Skeletal muscle satellite cell (primary cell): ENCODE results near the gene CAMTA1.

Experiments
- H3K27me3 ChIP-seq: 2 replicates; pipeline ENCODE4 v1.7.0; 2013; ENCODE audit warnings: low read length; ENCODE audit not compliant: control insufficient read depth, insufficient read depth
- H3K36me3 ChIP-seq: 2 replicates; pipeline ENCODE4 v1.7.0; 2013; ENCODE audit warnings: mild to moderate bottlenecking, control low read depth, low read length; ENCODE audit not compliant: insufficient read depth
- H3K4me1 ChIP-seq: 2 replicates; pipeline ENCODE4 v1.7.0; 2013; ENCODE audit warnings: low read length; ENCODE audit not compliant: control insufficient read depth, insufficient read depth
- H3K4me2 ChIP-seq: 2 replicates; pipeline ENCODE4 v1.7.0; 2013; ENCODE audit warnings: mild to moderate bottlenecking, low read length
- H3K4me3 ChIP-seq: 2 replicates; pipeline ENCODE4 v1.7.0; 2013; ENCODE audit warnings: low read length
- H3K9ac ChIP-seq: 2 replicates; pipeline ENCODE4 v1.7.0; 2013; ENCODE audit warnings: mild to moderate bottlenecking, low read depth, low read length, moderate library complexity
- H3K9me3 ChIP-seq: replicated peaks from 2 replicates; pipeline ENCODE4 v1.7.0; 2013; ENCODE audit warnings: mild to moderate bottlenecking, control low read depth, low read length

The CAMTA1 gene

DNA sequence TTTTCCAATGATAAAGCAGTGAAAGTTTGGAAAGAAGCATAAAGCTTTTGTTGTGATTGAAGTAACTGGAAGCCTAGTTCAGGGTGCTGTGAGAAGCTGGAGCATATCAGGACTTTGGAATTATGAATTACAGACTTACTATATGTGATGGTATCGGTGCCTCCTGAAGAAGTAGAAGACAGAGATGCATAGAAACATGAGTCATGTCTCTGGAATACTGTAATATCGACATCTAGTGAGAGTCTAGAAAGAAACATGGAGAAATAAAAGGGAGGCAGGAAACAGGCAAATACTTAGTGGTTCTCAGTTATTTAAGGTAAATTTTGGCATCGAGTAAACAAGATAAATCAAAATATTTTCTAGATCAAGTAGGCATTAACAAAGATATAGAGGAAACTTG is 103.0 kb downstream of the CAMTA1 start:
- Histone ChIP-seq H3K4me3 (no peak overlapping the region), H3K27me3 (no peaks in the 10 kb centered on the region), H3K9ac (no peak overlapping the region), H3K4me1 (peaks cover 8% of the 10 kb centered on the region), H3K9me3 (no peaks in the 10 kb centered on the region), H3K4me2 (no peak overlapping the region), H3K36me3 (no peaks in the 10 kb centered on the region)

DNA sequence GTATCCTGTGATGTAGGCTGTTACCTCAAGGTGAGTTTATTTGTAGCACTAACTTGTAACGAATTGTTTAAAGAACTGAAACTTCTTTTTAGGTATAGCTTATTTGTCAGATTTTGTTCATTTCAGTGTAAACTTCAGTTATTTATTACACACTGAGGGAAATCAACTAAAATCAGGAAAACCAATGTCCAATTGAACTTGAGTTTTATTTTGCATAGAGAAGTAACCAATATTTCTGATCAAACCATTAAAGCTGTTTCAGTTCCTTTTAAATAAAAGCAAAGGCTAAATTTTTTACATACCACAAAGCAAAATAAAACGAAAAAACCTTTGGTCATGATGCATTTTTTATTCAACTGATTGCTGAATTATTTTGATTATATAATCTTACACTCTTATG is 103.6 kb downstream of the CAMTA1 start:
- Histone ChIP-seq H3K27me3 (no peaks in the 10 kb centered on the region), H3K4me3 (no peak overlapping the region), H3K4me1 (peaks cover 8% of the 10 kb centered on the region), H3K9me3 (no peaks in the 10 kb centered on the region), H3K36me3 (no peaks in the 10 kb centered on the region), H3K4me2 (no peak overlapping the region), H3K9ac (no peak overlapping the region)

DNA sequence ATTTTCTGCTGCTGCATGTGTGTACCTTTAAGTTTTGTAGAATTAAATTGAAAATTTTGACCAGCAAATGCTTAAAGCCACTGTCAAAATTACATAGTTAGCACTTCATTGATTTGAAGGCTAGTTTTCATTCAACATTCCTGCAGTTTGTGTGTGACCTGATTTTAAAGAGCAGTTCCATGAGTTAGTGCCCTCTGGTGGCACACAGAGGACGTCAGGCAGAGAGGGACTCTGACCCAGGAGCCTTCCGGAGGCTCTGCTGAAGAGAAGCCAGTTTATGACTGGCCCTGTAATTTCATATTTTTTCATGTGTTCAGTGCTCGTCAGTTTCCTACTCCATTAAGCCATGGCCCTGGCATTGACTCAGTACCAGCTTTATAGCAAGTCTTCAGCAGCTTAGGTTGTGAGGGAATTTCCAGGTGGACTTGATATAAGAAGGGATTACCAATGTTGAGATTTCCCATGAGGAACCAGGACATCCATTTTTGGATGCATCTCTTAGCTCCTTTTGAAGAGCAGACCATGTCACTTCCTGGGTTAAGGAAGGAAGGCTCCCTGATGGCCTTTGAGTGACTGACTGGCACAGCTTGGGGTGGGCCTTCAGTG is 104.7 kb downstream of the CAMTA1 start:
- H3K9me3 ChIP-seq, result no peaks in the 10 kb centered on the region
- no peak overlapping the region for H3K9ac ChIP-seq
- no peaks in the 10 kb centered on the region for H3K27me3 ChIP-seq
- peaks cover 8% of the 10 kb centered on the region for H3K4me1 ChIP-seq
- no peaks in the 10 kb centered on the region for H3K36me3 ChIP-seq
- no peak overlapping the region for H3K4me2 ChIP-seq
- no peak overlapping the region for H3K4me3 ChIP-seq

DNA sequence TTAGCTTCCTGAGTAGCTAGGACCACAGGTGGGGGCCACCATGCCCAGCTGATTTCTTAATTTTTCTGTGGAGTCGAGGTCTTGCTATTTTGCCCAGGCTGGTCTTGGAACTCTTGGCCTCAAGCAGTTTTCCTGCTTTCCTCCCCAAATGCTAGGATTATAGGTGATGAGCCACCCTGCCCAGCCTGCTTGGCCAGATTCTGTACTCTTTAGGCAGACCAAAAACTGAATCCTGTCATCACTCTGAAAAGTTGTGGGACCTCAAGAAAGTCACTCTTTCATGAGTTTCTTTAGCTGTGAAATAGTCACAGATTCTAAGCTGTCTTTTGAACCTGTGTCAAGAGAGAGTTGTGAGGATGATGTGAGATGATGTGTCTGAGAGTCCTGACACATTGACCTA is 105.4 kb downstream of the CAMTA1 start:
- no peaks in the 10 kb centered on the region for H3K36me3 ChIP-seq
- no peak overlapping the region for H3K4me2 ChIP-seq
- H3K27me3 ChIP-seq, result no peaks in the 10 kb centered on the region
- peaks cover 8% of the 10 kb centered on the region for H3K4me1 ChIP-seq
- no peak overlapping the region for H3K9ac ChIP-seq
- no peak overlapping the region for H3K4me3 ChIP-seq
- H3K9me3 ChIP-seq, result no peaks in the 10 kb centered on the region

DNA sequence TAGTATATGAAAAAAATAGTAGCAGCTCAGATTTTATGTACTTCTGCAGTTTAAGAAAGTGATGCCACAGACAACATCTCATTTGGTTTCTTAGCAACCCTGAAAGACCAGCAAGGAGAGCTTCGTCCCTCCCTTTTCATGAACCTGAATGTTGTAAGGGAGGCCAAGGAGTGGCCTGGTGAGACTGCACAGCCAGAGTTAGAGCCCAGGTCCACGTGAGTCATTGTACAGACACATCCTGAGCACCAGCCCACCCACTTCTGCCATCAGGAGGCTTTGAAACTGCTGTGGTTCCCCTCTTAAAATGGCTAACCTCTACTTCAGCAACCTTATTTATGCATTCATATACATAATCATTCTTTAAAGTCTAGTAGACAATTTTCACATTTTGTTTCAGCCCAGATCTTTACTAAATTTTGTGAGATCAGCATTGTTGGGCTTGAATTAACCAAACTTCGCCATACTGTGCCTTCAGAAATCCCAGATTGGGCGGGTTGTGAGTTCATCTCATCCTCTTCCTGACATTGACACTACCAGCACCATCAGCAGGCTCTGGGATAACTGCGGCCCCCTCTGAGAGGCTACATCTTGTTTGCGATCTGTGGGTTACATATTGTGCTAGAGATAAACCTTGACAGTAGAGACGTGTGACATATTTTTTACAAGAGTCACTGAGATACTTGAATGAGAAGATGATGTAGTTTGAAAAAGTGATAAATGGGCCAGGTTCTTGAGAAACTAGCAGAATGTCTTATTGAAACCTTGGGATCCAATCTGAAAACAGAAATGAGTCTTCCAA is 106.7 kb downstream of the CAMTA1 start:
- no peak overlapping the region for H3K4me3 ChIP-seq
- peaks cover 8% of the 10 kb centered on the region for H3K4me1 ChIP-seq
- H3K4me2 ChIP-seq, result no peak overlapping the region
- no peaks in the 10 kb centered on the region for H3K9me3 ChIP-seq
- no peaks in the 10 kb centered on the region for H3K36me3 ChIP-seq
- no peaks in the 10 kb centered on the region for H3K27me3 ChIP-seq
- no peak overlapping the region for H3K9ac ChIP-seq

GRCh38 chr1:6893388-6893787 is 108.1 kb downstream of the CAMTA1 start:
- Histone ChIP-seq H3K9me3 (no peaks in the 10 kb centered on the region), H3K27me3 (no peaks in the 10 kb centered on the region), H3K4me3 (no peak overlapping the region), H3K36me3 (no peaks in the 10 kb centered on the region), H3K9ac (no peak overlapping the region), H3K4me1 (peaks cover 8% of the 10 kb centered on the region), H3K4me2 (no peak overlapping the region)

DNA sequence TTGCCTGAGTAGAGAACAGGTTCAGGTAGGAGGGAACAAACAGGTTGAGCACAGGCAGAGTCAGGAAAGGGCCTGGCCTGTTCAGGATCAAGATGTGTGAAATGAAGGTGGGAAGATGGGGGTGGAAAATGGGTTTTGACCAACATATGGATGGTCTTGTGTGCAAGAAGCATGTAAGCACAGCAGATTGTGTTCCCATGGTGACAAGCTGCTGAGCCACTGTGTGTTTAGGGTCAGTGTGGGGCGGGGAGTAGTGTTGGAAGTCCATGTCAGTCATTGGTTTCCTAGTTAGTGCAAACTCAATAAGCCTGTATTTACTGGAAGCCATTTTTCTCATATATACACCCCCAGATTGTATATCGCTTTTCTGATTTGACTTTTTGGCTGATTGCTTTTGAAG is 111.9 kb downstream of the CAMTA1 start:
- no peak overlapping the region for H3K4me2 ChIP-seq
- no peaks in the 10 kb centered on the region for H3K27me3 ChIP-seq
- no peak overlapping the region for H3K9ac ChIP-seq
- no peaks in the 10 kb centered on the region for H3K36me3 ChIP-seq
- H3K4me1 ChIP-seq, result peaks cover under 1% of the 10 kb centered on the region
- H3K4me3 ChIP-seq, result no peak overlapping the region
- H3K9me3 ChIP-seq, result no peaks in the 10 kb centered on the region

- Histone ChIP-seq H3K36me3 (no peaks in the 10 kb centered on the region), H3K4me2 (no peak overlapping the region), H3K4me3 (no peak overlapping the region)
These were observed 113.8 kb downstream of the CAMTA1 start for GRCh38 chr1:6898974-6899539.

DNA sequence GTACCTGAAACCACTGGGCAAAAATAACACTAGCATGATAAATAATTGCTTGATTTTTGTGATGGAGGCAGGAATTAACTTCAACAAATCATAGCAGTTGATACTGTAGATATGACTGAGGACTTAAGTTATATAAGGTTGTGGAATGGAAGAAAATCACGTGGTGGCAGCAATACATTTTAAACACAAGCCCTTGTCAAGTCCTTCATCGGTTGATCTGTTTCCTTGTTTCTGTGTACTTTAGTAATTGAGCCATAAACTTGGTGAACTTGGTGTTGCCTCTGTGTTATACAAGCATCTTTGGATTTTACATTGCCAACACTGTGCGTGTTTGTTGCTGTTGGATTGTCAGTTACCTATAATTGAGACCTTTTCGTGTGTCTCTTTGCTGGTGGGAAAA is 114.4 kb downstream of the CAMTA1 start:
- no peak overlapping the region for H3K4me2 ChIP-seq
- no peaks in the 10 kb centered on the region for H3K27me3 ChIP-seq
- no peak overlapping the region for H3K9ac ChIP-seq
- no peak overlapping the region for H3K4me3 ChIP-seq
- H3K4me1 ChIP-seq, result no peaks in the 10 kb centered on the region
- H3K36me3 ChIP-seq, result no peaks in the 10 kb centered on the region
- H3K9me3 ChIP-seq, result no peaks in the 10 kb centered on the region

More at GRCh38 chr1:6898974-6899539, 113.8 kb downstream of the CAMTA1 start:
- Histone ChIP-seq H3K4me1 (no peaks in the 10 kb centered on the region), H3K9me3 (no peaks in the 10 kb centered on the region), H3K9ac (no peak overlapping the region), H3K27me3 (no peaks in the 10 kb centered on the region)

DNA sequence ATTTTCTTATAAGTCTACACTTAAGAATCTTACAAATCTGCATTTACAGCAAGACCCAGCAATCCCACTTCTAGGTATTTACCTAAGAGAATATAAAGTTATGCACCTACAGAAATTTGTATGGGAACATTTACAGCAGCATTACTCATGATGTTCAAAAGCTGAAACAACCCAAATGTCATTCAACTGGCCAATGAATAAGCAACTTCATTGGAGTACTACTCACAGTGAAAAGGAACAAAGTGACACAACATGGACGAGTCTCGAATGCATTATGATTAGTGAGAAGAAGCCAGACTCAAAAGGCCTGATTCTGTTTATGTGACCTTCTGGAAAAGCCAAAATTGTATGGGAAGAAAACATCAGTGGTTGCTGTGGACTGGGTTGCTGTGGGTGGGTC is 116.9 kb downstream of the CAMTA1 start:
- Histone ChIP-seq H3K4me1 (no peaks in the 10 kb centered on the region), H3K4me2 (no peak overlapping the region), H3K27me3 (no peaks in the 10 kb centered on the region), H3K36me3 (no peaks in the 10 kb centered on the region), H3K9me3 (no peaks in the 10 kb centered on the region), H3K4me3 (no peak overlapping the region), H3K9ac (no peak overlapping the region)

DNA sequence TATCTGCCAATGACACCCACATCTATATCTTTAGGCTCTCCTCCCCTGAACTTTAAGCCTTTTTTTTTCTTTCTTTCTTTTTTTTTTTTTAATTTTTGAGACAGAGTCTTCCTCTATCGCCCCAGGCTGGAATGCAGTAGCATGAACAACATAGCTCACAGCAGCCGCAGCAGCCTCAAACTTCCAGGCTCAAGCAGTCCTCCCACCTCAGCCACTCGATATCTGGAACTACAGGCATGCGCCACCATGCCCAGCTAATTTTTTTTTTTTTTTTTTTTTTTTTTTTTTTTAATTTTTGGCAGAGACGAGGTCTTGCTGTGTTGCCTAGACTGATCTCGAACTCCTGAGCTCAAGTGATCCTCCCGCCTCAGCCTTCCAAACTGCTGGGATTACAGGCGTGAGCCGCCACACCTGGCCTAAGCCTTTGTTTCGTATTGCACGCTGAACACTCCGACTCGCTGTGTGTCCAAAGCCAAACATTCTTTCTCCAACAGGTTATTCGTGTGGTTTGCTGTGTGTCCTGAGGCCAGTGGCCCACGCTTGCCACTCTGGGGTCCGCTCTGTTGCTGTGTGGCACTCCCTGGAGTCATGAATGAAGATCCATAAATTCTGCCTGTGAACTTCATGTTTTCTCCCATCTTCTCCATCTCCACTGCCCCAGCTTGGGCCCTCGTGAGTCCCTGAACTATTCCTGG is 119.4 kb downstream of the CAMTA1 start:
- no peaks in the 10 kb centered on the region for H3K4me1 ChIP-seq
- H3K4me2 ChIP-seq, result no peak overlapping the region
- no peaks in the 10 kb centered on the region for H3K9me3 ChIP-seq
- no peaks in the 10 kb centered on the region for H3K36me3 ChIP-seq
- no peaks in the 10 kb centered on the region for H3K27me3 ChIP-seq
- H3K4me3 ChIP-seq, result no peak overlapping the region
- H3K9ac ChIP-seq, result no peak overlapping the region
